Naive thymus-derived CD8-positive, alpha-beta T cell (primary cell): ENCODE measurements around the gene LAMA2. TPM values are rescaled to one million over a fixed set of nuclear protein-coding genes. Genes with fewer than 3 reads are reported as not detected.

ENCODE experiments used
- ATAC-seq, 2 donors: fragments of 150-1000 bp; cut with Tn5 transposase in 1 of 2; sonication (Bioruptor Pico), chemical (Tn5 transposase) in 1 of 2; 1 replicate in 1 of 2; 2 replicates in 1 of 2; pipeline ENCODE4 v1.10.0; 2021; ENCODE audit warnings: mild to moderate bottlenecking in 2 of 2, moderate library complexity in 2 of 2
- POLR2A ChIA-PET: fragments of 350-600 bp; sonication (Branson Sonifier 250); formaldehyde crosslinking; loops from one replicate; lab custom pipeline; 2021; ENCODE audit warnings: antibody characterized with exemption; lab: Charles Lee
- DNase-seq, 10 donors: peaks; one replicate each; pipeline versions ENCODE4 v3.0.0 to v3.0.0-alpha.2; 2020 to 2022
- H3K27ac Mint-ChIP-seq, 10 donors: one replicate each; pipeline ENCODE4 v1.8.0; 2020 to 2022; ENCODE audit warnings: mild to moderate bottlenecking in 10 of 10, mixed read lengths in 10 of 10, moderate library complexity in 4 of 10, inconsistent platforms in 1 of 10
- H3K27me3 Mint-ChIP-seq, 5 donors: one replicate each; pipeline ENCODE4 v1.8.0; 2021 to 2022; ENCODE audit warnings: mixed read lengths in 5 of 5
- H3K36me3 Mint-ChIP-seq, 3 donors: one replicate each; pipeline ENCODE4 v1.8.0; 2020 to 2022; ENCODE audit warnings: mixed read lengths in 3 of 3, mild to moderate bottlenecking in 2 of 3, inconsistent platforms in 1 of 3
- H3K4me1 Mint-ChIP-seq, 4 donors: one replicate each; pipeline ENCODE4 v1.8.0; 2021 to 2022; ENCODE audit warnings: mixed read lengths in 4 of 4
- H3K4me3 Mint-ChIP-seq, 10 donors: one replicate each; pipeline ENCODE4 v1.8.0; 2020 to 2022; ENCODE audit warnings: mild to moderate bottlenecking in 10 of 10, mixed read lengths in 10 of 10, moderate library complexity in 6 of 10, inconsistent platforms in 1 of 10
- H3K9me3 Mint-ChIP-seq, 9 donors: one replicate each; pipeline ENCODE4 v1.8.0; 2020 to 2022; ENCODE audit warnings: mixed read lengths in 9 of 9, mild to moderate bottlenecking in 3 of 9, inconsistent platforms in 1 of 9, moderate library complexity in 1 of 9
- polyA plus RNA-seq, 3 donors: library from polyadenylated mRNA; unstranded; fragments of 300-500 nt; fragmentation: Illumina TruSeq; gene quantifications; one replicate each; pipeline ENCODE4 v1.2.3, GENCODE V29; 2021
- total RNA-seq, 8 experiments: library from RNA in 2 of 8; stranded (reverse) in 2 of 8; gene quantifications; one replicate each; pipeline ENCODE4 v1.2.3 and lab custom pipeline; 2021 to 2026

Gene LAMA2
- total and polyA plus RNA-seq, 5 experiments from 2014 or later = not detected

- DNase-seq = no peak
- Mint-ChIP-seq H3K27ac (no peak overlapping the region), H3K9me3 (no peaks in the 10 kb centered on the region), H3K4me3 (no peak overlapping the region), H3K36me3 (no peaks in the 10 kb centered on the region), H3K4me1 (no peaks in the 10 kb centered on the region), H3K27me3 (peaks cover 0 to 7% (median 0%) of the 10 kb centered on the region in 5 donors)
- POLR2A ChIA-PET = no interaction called here
- no peak for ATAC-seq
Observed at GRCh38 chr6:129324345-129324744, 441.4 kb downstream of the LAMA2 start.

GRCh38 chr6:129329678-129330077, 446.7 kb downstream of the LAMA2 start:
- Mint-ChIP-seq H3K4me1 (no peaks in the 10 kb centered on the region), H3K4me3 (no peak overlapping the region), H3K27me3 (peaks cover 0 to 3% (median under 1%) of the 10 kb centered on the region in 5 donors), H3K27ac (no peak overlapping the region), H3K9me3 (no peaks in the 10 kb centered on the region), H3K36me3 (no peaks in the 10 kb centered on the region)
- DNase-seq (no peak), ATAC-seq (no peak)
- POLR2A ChIA-PET = no interaction called here

- Mint-ChIP-seq H3K27ac (no peak overlapping the region), H3K27me3 (peaks cover 0 to 10% (median 3%) of the 10 kb centered on the region in 5 donors), H3K36me3 (no peaks in the 10 kb centered on the region), H3K4me3 (no peak overlapping the region), H3K4me1 (no peaks in the 10 kb centered on the region), H3K9me3 (no peaks in the 10 kb centered on the region)
- ATAC-seq (no peak), DNase-seq (no peak)
- POLR2A ChIA-PET = no interaction called here
Observed at GRCh38 chr6:129331450-129332138, 448.7 kb downstream of the LAMA2 start.

- no peaks in the 10 kb centered on the region for H3K36me3 Mint-ChIP-seq
- H3K27me3 Mint-ChIP-seq = peaks cover 8 to 31% (median 12%) of the 10 kb centered on the region in 5 donors
- no peak for ATAC-seq
- no peak for DNase-seq
- POLR2A ChIA-PET = no interaction called here
- no peak overlapping the region for H3K27ac Mint-ChIP-seq
- H3K4me3 Mint-ChIP-seq = no peak overlapping the region
- peaks cover 0 to 3% (median 0%) of the 10 kb centered on the region in 9 donors for H3K9me3 Mint-ChIP-seq
- H3K4me1 Mint-ChIP-seq = no peaks in the 10 kb centered on the region
Observed at GRCh38 chr6:129335792-129336191, 452.9 kb downstream of the LAMA2 start.

GRCh38 chr6:129338683-129339082, 455.7 kb downstream of the LAMA2 start:
- POLR2A ChIA-PET = no interaction called here
- H3K36me3 Mint-ChIP-seq = no peaks in the 10 kb centered on the region
- no peak overlapping the region for H3K4me3 Mint-ChIP-seq
- no peak overlapping the region for H3K27ac Mint-ChIP-seq
- DNase-seq (no peak), ATAC-seq (no peak)
- peaks cover 0 to 3% (median 0%) of the 10 kb centered on the region in 9 donors for H3K9me3 Mint-ChIP-seq
- H3K27me3 Mint-ChIP-seq = peaks cover 7 to 31% (median 12%) of the 10 kb centered on the region in 5 donors
- no peaks in the 10 kb centered on the region for H3K4me1 Mint-ChIP-seq

GRCh38 chr6:129340983-129341382, 458.0 kb downstream of the LAMA2 start:
- DNase-seq = no peak
- Mint-ChIP-seq H3K36me3 (no peaks in the 10 kb centered on the region), H3K4me3 (no peak overlapping the region), H3K27ac (no peak overlapping the region), H3K4me1 (no peaks in the 10 kb centered on the region), H3K27me3 (peaks cover 8 to 21% (median 15%) of the 10 kb centered on the region in 5 donors), H3K9me3 (peaks cover 0 to 3% (median 0%) of the 10 kb centered on the region in 9 donors)
- no peak for ATAC-seq
- POLR2A ChIA-PET = no interaction called here

- DNase-seq (no peak), ATAC-seq (no peak)
- H3K36me3 Mint-ChIP-seq = no peaks in the 10 kb centered on the region
- peaks cover 0 to 3% (median 0%) of the 10 kb centered on the region in 9 donors for H3K9me3 Mint-ChIP-seq
- no peak overlapping the region for H3K27ac Mint-ChIP-seq
- H3K4me1 Mint-ChIP-seq = no peaks in the 10 kb centered on the region
- H3K27me3 Mint-ChIP-seq = peaks cover 8 to 32% (median 18%) of the 10 kb centered on the region in 5 donors
- POLR2A ChIA-PET = no interaction called here
- H3K4me3 Mint-ChIP-seq = no peak overlapping the region
Observed at GRCh38 chr6:129342243-129342642, 459.3 kb downstream of the LAMA2 start.

- Mint-ChIP-seq H3K4me1 (no peaks in the 10 kb centered on the region), H3K27me3 (peaks cover 8 to 34% (median 18%) of the 10 kb centered on the region in 5 donors), H3K9me3 (peaks cover 0 to 3% (median 0%) of the 10 kb centered on the region in 9 donors), H3K4me3 (no peak overlapping the region), H3K36me3 (no peaks in the 10 kb centered on the region), H3K27ac (no peak overlapping the region)
- POLR2A ChIA-PET = no interaction called here
- DNase-seq = no peak
- ATAC-seq = no peak
Observed at GRCh38 chr6:129342796-129343195, 459.9 kb downstream of the LAMA2 start.

GRCh38 chr6:129344379-129344778, 461.4 kb downstream of the LAMA2 start:
- Mint-ChIP-seq H3K9me3 (peaks cover 0 to 3% (median 0%) of the 10 kb centered on the region in 9 donors), H3K4me3 (no peak overlapping the region), H3K36me3 (no peaks in the 10 kb centered on the region), H3K27me3 (peaks cover 6 to 24% (median 11%) of the 10 kb centered on the region in 5 donors), H3K27ac (no peak overlapping the region), H3K4me1 (no peaks in the 10 kb centered on the region)
- POLR2A ChIA-PET = no interaction called here
- ATAC-seq (no peak), DNase-seq (no peak)

GRCh38 chr6:129345890-129346289, 463.0 kb downstream of the LAMA2 start:
- Mint-ChIP-seq H3K4me1 (no peaks in the 10 kb centered on the region), H3K27ac (no peak overlapping the region), H3K9me3 (no peaks in the 10 kb centered on the region), H3K36me3 (no peaks in the 10 kb centered on the region), H3K27me3 (peaks cover 1 to 15% (median 6%) of the 10 kb centered on the region in 5 donors), H3K4me3 (no peak overlapping the region)
- ATAC-seq (no peak), DNase-seq (no peak)
- POLR2A ChIA-PET = no interaction called here

- Mint-ChIP-seq H3K9me3 (no peaks in the 10 kb centered on the region), H3K36me3 (no peaks in the 10 kb centered on the region), H3K4me3 (no peak overlapping the region), H3K27ac (no peak overlapping the region), H3K4me1 (no peaks in the 10 kb centered on the region), H3K27me3 (peaks cover 1 to 15% (median 4%) of the 10 kb centered on the region in 5 donors)
- DNase-seq (no peak), ATAC-seq (no peak)
- POLR2A ChIA-PET = no interaction called here
Observed at GRCh38 chr6:129346964-129347363, 464.0 kb downstream of the LAMA2 start.

GRCh38 chr6:129350278-129350677, 467.3 kb downstream of the LAMA2 start:
- POLR2A ChIA-PET = no interaction called here

GRCh38 chr6:129351807-129352206, 468.9 kb downstream of the LAMA2 start:
- peaks cover 2 to 6% (median 5%) of the 10 kb centered on the region in 5 donors for H3K27me3 Mint-ChIP-seq
- H3K4me1 Mint-ChIP-seq = no peaks in the 10 kb centered on the region
- H3K9me3 Mint-ChIP-seq = no peaks in the 10 kb centered on the region
- H3K4me3 Mint-ChIP-seq = no peak overlapping the region
- DNase-seq (no peak), ATAC-seq (no peak)
- POLR2A ChIA-PET = no interaction called here
- no peaks in the 10 kb centered on the region for H3K36me3 Mint-ChIP-seq
- no peak overlapping the region for H3K27ac Mint-ChIP-seq

More at GRCh38 chr6:129350278-129350677, 467.3 kb downstream of the LAMA2 start:
- H3K27me3 Mint-ChIP-seq = peaks cover 2 to 13% (median 5%) of the 10 kb centered on the region in 5 donors
- DNase-seq (no peak), ATAC-seq (no peak)
- H3K9me3 Mint-ChIP-seq = no peaks in the 10 kb centered on the region
- no peak overlapping the region for H3K4me3 Mint-ChIP-seq
- no peaks in the 10 kb centered on the region for H3K36me3 Mint-ChIP-seq
- no peaks in the 10 kb centered on the region for H3K4me1 Mint-ChIP-seq
- no peak overlapping the region for H3K27ac Mint-ChIP-seq

GRCh38 chr6:129353067-129353466, 470.1 kb downstream of the LAMA2 start:
- H3K4me1 Mint-ChIP-seq = no peaks in the 10 kb centered on the region
- peaks cover 0 to 5% (median 3%) of the 10 kb centered on the region in 5 donors for H3K27me3 Mint-ChIP-seq
- no peak for ATAC-seq
- H3K27ac Mint-ChIP-seq = no peak overlapping the region
- H3K9me3 Mint-ChIP-seq = no peaks in the 10 kb centered on the region
- POLR2A ChIA-PET = no interaction called here
- H3K36me3 Mint-ChIP-seq = no peaks in the 10 kb centered on the region
- no peak for DNase-seq
- H3K4me3 Mint-ChIP-seq = no peak overlapping the region
